ENCODE measurements around the gene NUCB1.
A peak's percentile ranks its signal among the peaks of the same experiment; 100 is the strongest.

The NUCB1 gene

GRCh38 chr19:48862827-48863226, 37.3 kb upstream of the NUCB1 start:
- no peak overlapping the region for H4K8ac ChIP-seq (ENCODE audit: low read depth, low read length)
- no peak overlapping the region for H2AFZ ChIP-seq (ENCODE audit: insufficient read depth, low read length, poor library complexity)
- H3K4me2 ChIP-seq (ENCODE audit: low read length) = no peak overlapping the region
- H3K14ac ChIP-seq (ENCODE audit: low read length) = no peak overlapping the region
- no peak overlapping the region for H4K12ac ChIP-seq (ENCODE audit: low read depth, low read length)
- no peak overlapping the region for H2AK5ac ChIP-seq (ENCODE audit: low read length)
- no peaks in the 10 kb centered on the region for H3K79me2 ChIP-seq (ENCODE audit: control insufficient read depth, insufficient read depth, low read length, poor library complexity)
- no peak overlapping the region for H3K9ac ChIP-seq (ENCODE audit: low read length)
- no peak overlapping the region for H2BK5ac ChIP-seq (ENCODE audit: low read depth, low read length, poor library complexity)
- DNase-seq = no peak
- WGBS (ENCODE audit: extremely low coverage, insufficient coverage, insufficient read length) = no CpG with 5 or more reads among the region's 7 CpGs
- H3K4me1 ChIP-seq (ENCODE audit: control insufficient read depth in 1 of 2, insufficient read depth in 2 of 2, low read length in 2 of 2) = no peaks in the 10 kb centered on the region
- no peak overlapping the region for H4K91ac ChIP-seq (ENCODE audit: low read depth, low read length)
- H3K36me3 ChIP-seq (ENCODE audit: control insufficient read depth in 1 of 2, insufficient read depth in 2 of 2, low read length in 2 of 2) = no peaks in the 10 kb centered on the region
- H3K27me3 ChIP-seq (ENCODE audit: insufficient read depth, low read length) = no peaks in the 10 kb centered on the region
- no peaks in the 10 kb centered on the region for H3K9me3 ChIP-seq (ENCODE audit: insufficient read depth, low read depth, low read length)
- H3K4ac ChIP-seq (ENCODE audit: low read depth, low read length) = no peak overlapping the region
- no peak overlapping the region for H3K27ac ChIP-seq (ENCODE audit: low read depth, low read length)
- no peaks in the 10 kb centered on the region for H3K79me1 ChIP-seq (ENCODE audit: low read length)
- H2BK12ac ChIP-seq (ENCODE audit: low read length) = no peak overlapping the region
- H3K4me3 ChIP-seq (ENCODE audit: low read depth, low read length) = no peak overlapping the region
- no peak overlapping the region for H3K23ac ChIP-seq (ENCODE audit: low read length)
- H2BK120ac ChIP-seq (ENCODE audit: insufficient read depth, low read length, poor library complexity) = no peak overlapping the region
- H3K18ac ChIP-seq (ENCODE audit: low read length) = no peak overlapping the region

GRCh38 chr19:48866692-48867091, 33.4 kb upstream of the NUCB1 start:
- H2BK120ac ChIP-seq (ENCODE audit: insufficient read depth, low read length, poor library complexity) = no peak overlapping the region
- H3K79me1 ChIP-seq (ENCODE audit: low read length) = peaks cover 5% of the 10 kb centered on the region
- no peaks in the 10 kb centered on the region for H3K9me3 ChIP-seq (ENCODE audit: insufficient read depth, low read depth, low read length)
- H3K36me3 ChIP-seq (ENCODE audit: control insufficient read depth in 1 of 2, insufficient read depth in 2 of 2, low read length in 2 of 2) = no peaks in the 10 kb centered on the region
- H3K27me3 ChIP-seq (ENCODE audit: insufficient read depth, low read length) = no peaks in the 10 kb centered on the region
- H3K14ac ChIP-seq (ENCODE audit: low read length) = no peak overlapping the region
- no peak overlapping the region for H2AK5ac ChIP-seq (ENCODE audit: low read length)
- H2AFZ ChIP-seq (ENCODE audit: insufficient read depth, low read length, poor library complexity) = no peak overlapping the region
- H2BK12ac ChIP-seq (ENCODE audit: low read length) = no peak overlapping the region
- H3K23ac ChIP-seq (ENCODE audit: low read length) = no peak overlapping the region
- H4K12ac ChIP-seq (ENCODE audit: low read depth, low read length) = no peak overlapping the region
- H3K79me2 ChIP-seq (ENCODE audit: control insufficient read depth, insufficient read depth, low read length, poor library complexity) = no peaks in the 10 kb centered on the region
- no peak overlapping the region for H4K91ac ChIP-seq (ENCODE audit: low read depth, low read length)
- DNase-seq = no peak
- no peak overlapping the region for H3K9ac ChIP-seq (ENCODE audit: low read length)
- no peak overlapping the region for H3K4ac ChIP-seq (ENCODE audit: low read depth, low read length)
- H3K4me3 ChIP-seq (ENCODE audit: low read depth, low read length) = no peak overlapping the region
- H3K4me1 ChIP-seq (ENCODE audit: control insufficient read depth in 1 of 2, insufficient read depth in 2 of 2, low read length in 2 of 2) = peaks cover 0 to 5% of the 10 kb centered on the region in 2 experiments
- no peak overlapping the region for H3K18ac ChIP-seq (ENCODE audit: low read length)
- no peak overlapping the region for H2BK5ac ChIP-seq (ENCODE audit: low read depth, low read length, poor library complexity)
- no peak overlapping the region for H4K8ac ChIP-seq (ENCODE audit: low read depth, low read length)
- no peak overlapping the region for H3K4me2 ChIP-seq (ENCODE audit: low read length)
- no CpG with 5 or more reads among the region's 6 CpGs for WGBS (ENCODE audit: extremely low coverage, insufficient coverage, insufficient read length)
- H3K27ac ChIP-seq (ENCODE audit: low read depth, low read length) = no peak overlapping the region

- peak overlapping the region; percentile 61 for H4K8ac ChIP-seq (ENCODE audit: low read depth, low read length)
- WGBS (ENCODE audit: extremely low coverage, insufficient coverage, insufficient read length) = no CpG with 5 or more reads among the region's 14 CpGs
- H3K4ac ChIP-seq (ENCODE audit: low read depth, low read length) = no peak overlapping the region
- no peaks in the 10 kb centered on the region for H3K27me3 ChIP-seq (ENCODE audit: insufficient read depth, low read length)
- H3K79me2 ChIP-seq (ENCODE audit: control insufficient read depth, insufficient read depth, low read length, poor library complexity) = no peaks in the 10 kb centered on the region
- H3K9ac ChIP-seq (ENCODE audit: low read length) = no peak overlapping the region
- H3K4me2 ChIP-seq (ENCODE audit: low read length) = no peak overlapping the region
- no peak overlapping the region for H3K18ac ChIP-seq (ENCODE audit: low read length)
- no peak overlapping the region for H4K91ac ChIP-seq (ENCODE audit: low read depth, low read length)
- no peak overlapping the region for H3K23ac ChIP-seq (ENCODE audit: low read length)
- no peak overlapping the region for H3K4me3 ChIP-seq (ENCODE audit: low read depth, low read length)
- H3K36me3 ChIP-seq (ENCODE audit: control insufficient read depth in 1 of 2, insufficient read depth in 2 of 2, low read length in 2 of 2) = no peaks in the 10 kb centered on the region
- no peak for DNase-seq
- H2BK5ac ChIP-seq (ENCODE audit: low read depth, low read length, poor library complexity) = no peak overlapping the region
- no peak overlapping the region for H3K14ac ChIP-seq (ENCODE audit: low read length)
- no peak overlapping the region for H2AFZ ChIP-seq (ENCODE audit: insufficient read depth, low read length, poor library complexity)
- H3K4me1 ChIP-seq (ENCODE audit: control insufficient read depth in 1 of 2, insufficient read depth in 2 of 2, low read length in 2 of 2) = peaks cover 0 to 5% of the 10 kb centered on the region in 2 experiments
- H3K9me3 ChIP-seq (ENCODE audit: insufficient read depth, low read depth, low read length) = no peaks in the 10 kb centered on the region
- H2BK120ac ChIP-seq (ENCODE audit: insufficient read depth, low read length, poor library complexity) = no peak overlapping the region
- H2BK12ac ChIP-seq (ENCODE audit: low read length) = no peak overlapping the region
- H3K79me1 ChIP-seq (ENCODE audit: low read length) = peaks cover 6% of the 10 kb centered on the region
- H2AK5ac ChIP-seq (ENCODE audit: low read length) = peak overlapping the region; percentile 19
- H3K27ac ChIP-seq (ENCODE audit: low read depth, low read length) = no peak overlapping the region
- H4K12ac ChIP-seq (ENCODE audit: low read depth, low read length) = no peak overlapping the region
Observed at GRCh38 chr19:48867123-48867745, 32.9 kb upstream of the NUCB1 start.

GRCh38 chr19:48867746-48868113, 32.4 kb upstream of the NUCB1 start:
- H2AFZ ChIP-seq (ENCODE audit: insufficient read depth, low read length, poor library complexity) = no peak overlapping the region
- WGBS (ENCODE audit: extremely low coverage, insufficient coverage, insufficient read length) = no CpG with 5 or more reads among the region's 7 CpGs

More at GRCh38 chr19:48867746-48868113, 32.4 kb upstream of the NUCB1 start:
- Histone ChIP-seq H3K4me1 (ENCODE audit: control insufficient read depth in 1 of 2, insufficient read depth in 2 of 2, low read length in 2 of 2) (peaks cover 0 to 5% of the 10 kb centered on the region in 2 experiments), H4K8ac (ENCODE audit: low read depth, low read length) (peak overlapping the region; percentile 61), H3K14ac (ENCODE audit: low read length) (no peak overlapping the region), H3K27me3 (ENCODE audit: insufficient read depth, low read length) (no peaks in the 10 kb centered on the region), H3K36me3 (ENCODE audit: control insufficient read depth in 1 of 2, insufficient read depth in 2 of 2, low read length in 2 of 2) (no peaks in the 10 kb centered on the region), H2AK5ac (ENCODE audit: low read length) (peak overlapping the region; percentile 19), H3K9ac (ENCODE audit: low read length) (no peak overlapping the region), H3K18ac (ENCODE audit: low read length) (no peak overlapping the region), H2BK12ac (ENCODE audit: low read length) (no peak overlapping the region), H3K4me3 (ENCODE audit: low read depth, low read length) (no peak overlapping the region), H3K79me1 (ENCODE audit: low read length) (peaks cover 11% of the 10 kb centered on the region), H3K23ac (ENCODE audit: low read length) (no peak overlapping the region), H4K12ac (ENCODE audit: low read depth, low read length) (no peak overlapping the region), H3K79me2 (ENCODE audit: control insufficient read depth, insufficient read depth, low read length, poor library complexity) (peaks cover 5% of the 10 kb centered on the region), H2BK5ac (ENCODE audit: low read depth, low read length, poor library complexity) (no peak overlapping the region), H3K4me2 (ENCODE audit: low read length) (no peak overlapping the region), H4K91ac (ENCODE audit: low read depth, low read length) (peak overlapping the region; percentile 41), H3K27ac (ENCODE audit: low read depth, low read length) (no peak overlapping the region), H2BK120ac (ENCODE audit: insufficient read depth, low read length, poor library complexity) (peak overlapping the region; percentile 41), H3K9me3 (ENCODE audit: insufficient read depth, low read depth, low read length) (peaks cover 2% of the 10 kb centered on the region), H3K4ac (ENCODE audit: low read depth, low read length) (no peak overlapping the region)
- no peak for DNase-seq

Measured in trophoblast cell (in vitro differentiated cells and primary cell).